ENCODE data around the gene EHMT1. TPM values are rescaled to one million over a fixed set of nuclear protein-coding genes. Genes with fewer than 3 reads are reported as not detected.

Gene EHMT1
- polyA plus RNA-seq, 3 donors: 10.1 to 46.5 (median 15.0) TPM

DNA sequence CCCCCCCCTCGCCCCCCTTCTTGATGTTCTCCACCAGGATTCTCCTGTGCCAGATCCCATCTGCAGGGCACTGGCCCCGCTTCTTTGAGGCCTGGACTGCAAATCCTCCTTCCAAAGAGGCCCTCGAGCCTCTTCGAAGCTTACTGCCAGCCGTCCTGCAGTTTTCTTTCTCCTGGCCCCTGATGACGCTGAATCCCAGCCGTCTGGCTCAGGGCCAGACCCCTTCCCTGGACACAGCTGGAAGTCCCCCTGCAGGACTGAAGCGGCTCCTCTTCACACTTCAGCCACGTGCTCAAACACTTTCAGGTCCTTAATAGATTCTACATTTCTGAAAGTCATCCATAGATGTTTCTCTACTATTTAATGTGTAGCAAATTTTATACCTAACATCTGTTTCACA, 121.5 kb downstream of the EHMT1 start:
- no peaks in the 10 kb centered on the region for H3K27me3 ChIP-seq (ENCODE audit: control insufficient read depth in 2 of 2, insufficient read depth in 2 of 2, low read length in 2 of 2)
- no peak overlapping the region for H3K4me3 ChIP-seq (replicated peaks in 1 of 3; ENCODE audit: low read depth in 2 of 3, low read length in 3 of 3)
- Mint-ChIP-seq H3K4me3 (no peak overlapping the region), H3K27ac (peak overlapping the region in 1 of 7 donors; percentile 23), H3K9me3 (no peaks in the 10 kb centered on the region), H3K4me1 (no peaks in the 10 kb centered on the region), H3K27me3 (ENCODE audit: low read depth in 3 of 3) (no peaks in the 10 kb centered on the region), H3K36me3 (peaks cover 60 to 74% of the 10 kb centered on the region in 2 donors)
- no peak overlapping the region for H3K4me2 ChIP-seq (replicated peaks; ENCODE audit: extremely low read depth, low read length, poor library complexity, severe bottlenecking)
- no peak for DNase-seq
- no peaks in the 10 kb centered on the region for H3K9me3 ChIP-seq (replicated peaks in 1 of 2; ENCODE audit: control insufficient read depth in 1 of 2, insufficient read depth in 1 of 2, low read length in 2 of 2)
- H3K27ac ChIP-seq (ENCODE audit: low read depth in 1 of 2, low read length in 2 of 2): no peak overlapping the region
- H4K20me1 ChIP-seq (ENCODE audit: insufficient read depth, low read length): peaks cover 3% of the 10 kb centered on the region
- no peaks in the 10 kb centered on the region for H3K4me1 ChIP-seq (ENCODE audit: control insufficient read depth in 1 of 2, insufficient read depth in 2 of 2, low read length in 2 of 2)
- WGBS (ENCODE audit: insufficient coverage): 96% methylated on average over 4 of the region's 9 CpGs
- intact Hi-C loops (cut with micrococcal nuclease): no loop called here
- H3K9ac ChIP-seq (ENCODE audit: insufficient read depth, low read length, poor library complexity, severe bottlenecking): no peak overlapping the region
- no peaks in the 10 kb centered on the region for H3K79me2 ChIP-seq (ENCODE audit: insufficient read depth, low read length)
- peaks cover 30 to 69% of the 10 kb centered on the region in 2 donors for H3K36me3 ChIP-seq (replicated peaks in 1 of 2; ENCODE audit: control insufficient read depth in 1 of 2, insufficient read depth in 2 of 2, low read length in 2 of 2)
- H2AFZ ChIP-seq (ENCODE audit: insufficient read depth, low read depth, low read length, poor library complexity, severe bottlenecking): no peak overlapping the region
- TF ChIP-seq, protein P1, sequence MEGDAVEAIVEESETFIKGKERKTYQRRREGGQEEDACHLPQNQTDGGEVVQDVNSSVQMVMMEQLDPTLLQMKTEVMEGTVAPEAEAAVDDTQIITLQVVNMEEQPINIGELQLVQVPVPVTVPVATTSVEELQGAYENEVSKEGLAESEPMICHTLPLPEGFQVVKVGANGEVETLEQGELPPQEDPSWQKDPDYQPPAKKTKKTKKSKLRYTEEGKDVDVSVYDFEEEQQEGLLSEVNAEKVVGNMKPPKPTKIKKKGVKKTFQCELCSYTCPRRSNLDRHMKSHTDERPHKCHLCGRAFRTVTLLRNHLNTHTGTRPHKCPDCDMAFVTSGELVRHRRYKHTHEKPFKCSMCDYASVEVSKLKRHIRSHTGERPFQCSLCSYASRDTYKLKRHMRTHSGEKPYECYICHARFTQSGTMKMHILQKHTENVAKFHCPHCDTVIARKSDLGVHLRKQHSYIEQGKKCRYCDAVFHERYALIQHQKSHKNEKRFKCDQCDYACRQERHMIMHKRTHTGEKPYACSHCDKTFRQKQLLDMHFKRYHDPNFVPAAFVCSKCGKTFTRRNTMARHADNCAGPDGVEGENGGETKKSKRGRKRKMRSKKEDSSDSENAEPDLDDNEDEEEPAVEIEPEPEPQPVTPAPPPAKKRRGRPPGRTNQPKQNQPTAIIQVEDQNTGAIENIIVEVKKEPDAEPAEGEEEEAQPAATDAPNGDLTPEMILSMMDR (IDR thresholded peaks at IDR 0.05): no peak

DNA sequence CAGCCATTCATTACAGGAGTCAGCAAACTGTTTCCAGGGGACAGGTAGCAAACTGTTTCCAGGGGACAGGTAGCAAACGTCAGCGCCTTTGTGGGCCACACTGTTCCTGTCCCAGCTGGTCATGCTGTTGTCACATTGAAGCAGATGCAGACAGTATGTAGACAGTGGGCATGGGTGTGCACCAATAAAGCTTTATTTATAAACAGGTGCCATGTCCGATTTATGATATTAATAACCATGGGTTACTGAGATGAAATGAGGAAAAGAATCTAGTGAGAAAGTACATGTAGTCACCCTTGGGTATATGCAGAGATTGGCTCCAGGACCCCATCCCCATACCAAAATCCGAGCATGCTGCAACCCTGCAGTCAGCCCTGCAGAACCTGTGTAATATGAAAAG, 122.5 kb downstream of the EHMT1 start:
- WGBS (ENCODE audit: insufficient coverage): 83% methylated on average over 2 of the region's 4 CpGs
- H2AFZ ChIP-seq (ENCODE audit: insufficient read depth, low read depth, low read length, poor library complexity, severe bottlenecking): no peak overlapping the region
- Mint-ChIP-seq H3K27me3 (ENCODE audit: low read depth in 3 of 3) (no peaks in the 10 kb centered on the region), H3K27ac (no peak overlapping the region), H3K4me1 (peaks cover 7% of the 10 kb centered on the region), H3K4me3 (no peak overlapping the region), H3K36me3 (peaks cover 62 to 79% of the 10 kb centered on the region in 2 donors), H3K9me3 (no peaks in the 10 kb centered on the region)
- peaks cover 9% of the 10 kb centered on the region for H4K20me1 ChIP-seq (ENCODE audit: insufficient read depth, low read length)
- no peak overlapping the region for H3K4me2 ChIP-seq (replicated peaks; ENCODE audit: extremely low read depth, low read length, poor library complexity, severe bottlenecking)
- no peaks in the 10 kb centered on the region for H3K79me2 ChIP-seq (ENCODE audit: insufficient read depth, low read length)
- H3K27ac ChIP-seq (ENCODE audit: low read depth in 1 of 2, low read length in 2 of 2): no peak overlapping the region
- H3K4me3 ChIP-seq (replicated peaks in 1 of 3; ENCODE audit: low read depth in 2 of 3, low read length in 3 of 3): no peak overlapping the region
- intact Hi-C loops (cut with micrococcal nuclease): no loop called here
- no peak for DNase-seq
- H3K27me3 ChIP-seq (ENCODE audit: control insufficient read depth in 2 of 2, insufficient read depth in 2 of 2, low read length in 2 of 2): no peaks in the 10 kb centered on the region
- H3K9ac ChIP-seq (ENCODE audit: insufficient read depth, low read length, poor library complexity, severe bottlenecking): no peak overlapping the region
- TF ChIP-seq, protein P1 (IDR thresholded peaks at IDR 0.05): no peak
- peaks cover 0 to 7% of the 10 kb centered on the region in 2 donors for H3K4me1 ChIP-seq (ENCODE audit: control insufficient read depth in 1 of 2, insufficient read depth in 2 of 2, low read length in 2 of 2)
- no peaks in the 10 kb centered on the region for H3K9me3 ChIP-seq (replicated peaks in 1 of 2; ENCODE audit: control insufficient read depth in 1 of 2, insufficient read depth in 1 of 2, low read length in 2 of 2)
- H3K36me3 ChIP-seq (replicated peaks in 1 of 2; ENCODE audit: control insufficient read depth in 1 of 2, insufficient read depth in 2 of 2, low read length in 2 of 2): peaks cover 35 to 73% of the 10 kb centered on the region in 2 donors
